Myocyte (in vitro differentiated cells): ENCODE results near the gene TRPC6. TPM values are rescaled to one million over a fixed set of nuclear protein-coding genes. Genes with fewer than 3 reads are reported as not detected.

Experiments
- microRNA-seq: library from miRNA; unstranded; fragments of <30 nt; microRNA quantifications from one replicate; pipeline ENCODE4, GENCODE V29; 2016
- total RNA-seq: library from RNA; depleted of rRNA; stranded (reverse); fragments of >200 nt; gene quantifications from 2 replicates; pipeline ENCODE4 v1.2.3, GENCODE V29; 2014

TRPC6 gene
- total RNA-seq, 1 donor from 2014 or later = not detected

Small RNA genes lying within 50 kb of the gene (microRNA-seq; reads per million reads assigned to microRNA genes)
- gene MIR3920 = not detected
